GM21390 (cell line): ENCODE data around the gene S1PR4.
"Not testable (repeated sequence)": the region's sequence is repeated elsewhere in the genome, so short reads cannot be mapped to it uniquely, and the experiment has no call there.

Experiments
- ATAC-seq: cut with Tn5 transposase; IDR thresholded peaks from one replicate; pipeline ENCODE4 v1.9.1; 2021; ENCODE audit not compliant: unreplicated experiment

Gene S1PR4

DNA sequence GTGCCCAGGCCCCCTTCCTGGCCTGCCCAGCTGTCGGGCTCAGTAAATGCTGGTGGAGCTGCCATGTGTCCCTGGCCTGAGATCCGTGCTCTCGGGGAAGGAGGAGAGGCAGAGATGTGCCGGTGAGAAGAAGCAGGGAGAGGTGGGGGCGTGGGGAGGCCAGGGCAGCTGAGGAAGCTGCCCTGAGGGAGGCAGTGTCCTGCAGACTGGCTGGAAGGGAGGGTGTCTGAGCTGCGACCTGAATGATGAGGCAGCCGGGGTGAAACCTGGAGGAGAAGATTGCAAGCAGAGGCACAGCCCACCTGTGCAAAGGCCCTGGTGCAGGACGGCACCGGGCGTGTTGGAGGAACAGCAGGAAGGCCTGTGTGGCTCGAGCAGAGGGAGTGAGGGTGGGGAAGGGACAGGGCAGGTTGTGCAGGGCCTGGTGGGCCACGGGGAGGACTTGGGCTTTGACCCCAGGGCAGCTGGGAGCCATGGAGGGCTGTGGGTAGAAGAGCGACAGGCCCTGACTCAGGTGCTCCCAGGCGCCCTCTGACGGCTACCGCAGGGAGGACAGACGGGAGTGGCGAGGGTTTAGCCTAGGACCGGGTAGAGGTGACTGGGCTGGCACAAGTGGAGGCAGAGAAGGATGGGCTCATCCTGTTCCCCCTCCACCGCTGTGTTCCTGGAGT, 31.9 kb downstream of the S1PR4 start:
- ATAC-seq = no peak

DNA sequence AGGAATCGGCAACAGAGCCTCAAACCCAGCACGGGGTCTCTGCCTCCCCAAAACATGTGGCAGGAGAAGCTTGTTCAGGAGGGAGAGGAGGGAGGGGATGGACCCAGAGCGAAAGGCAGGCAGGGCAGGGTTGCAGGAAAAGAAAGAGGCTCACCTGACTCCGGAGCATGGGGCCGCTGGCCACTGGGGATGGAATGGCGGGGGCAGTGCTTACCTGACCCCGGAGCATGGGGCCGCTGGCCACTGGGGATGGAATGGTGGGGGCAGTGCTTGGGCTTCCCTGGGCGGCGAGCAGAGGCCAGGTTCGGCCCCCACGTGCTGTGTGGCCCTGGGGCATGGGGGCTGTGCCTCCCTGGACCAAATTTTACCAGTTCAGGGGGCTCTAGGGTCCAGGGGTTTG, 32.6 kb downstream of the S1PR4 start:
- ATAC-seq = no peak

DNA sequence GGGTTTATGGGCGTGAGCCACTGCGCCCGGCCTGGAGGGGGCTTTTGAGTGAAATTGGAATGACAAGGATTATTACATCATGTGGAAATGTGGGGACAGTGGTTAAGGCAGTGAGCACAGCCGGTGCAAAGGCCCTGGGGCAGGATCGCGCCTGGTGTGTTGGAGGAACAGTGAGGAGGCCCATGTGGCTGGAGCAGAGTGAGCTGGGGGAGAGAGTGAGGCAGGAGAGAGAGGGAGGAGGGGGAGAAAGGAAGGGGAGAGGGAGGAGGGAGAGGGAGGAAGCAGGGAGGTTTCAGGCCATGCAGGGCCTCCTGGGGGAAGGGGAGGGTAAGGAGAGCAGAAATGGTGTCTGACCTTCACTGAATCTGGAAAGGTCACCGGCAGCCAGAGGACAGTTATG, 34.6 kb downstream of the S1PR4 start:
- no peak for ATAC-seq

DNA sequence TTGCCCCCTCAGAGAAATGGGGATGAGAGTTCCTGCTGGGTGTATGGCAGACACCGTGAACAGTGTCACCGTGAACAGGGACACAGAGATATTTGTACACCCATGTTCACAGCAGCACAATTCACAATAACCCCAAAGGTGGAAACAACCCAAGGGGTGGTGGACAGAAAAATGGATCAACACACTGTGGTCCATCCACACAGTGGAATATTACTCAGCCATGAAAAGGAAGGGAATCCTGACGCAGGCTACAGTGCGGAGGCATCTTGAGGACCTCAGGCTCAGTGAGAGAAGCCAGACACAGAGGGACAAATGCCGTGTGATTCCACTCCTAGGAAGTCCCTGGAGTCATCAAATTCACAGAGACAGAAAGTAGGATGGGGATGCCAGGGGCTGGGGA, 38.3 kb downstream of the S1PR4 start:
- ATAC-seq = no peak

- no peak for ATAC-seq
Observed at GRCh38 chr19:3220576-3220975, 42.0 kb downstream of the S1PR4 start.

DNA sequence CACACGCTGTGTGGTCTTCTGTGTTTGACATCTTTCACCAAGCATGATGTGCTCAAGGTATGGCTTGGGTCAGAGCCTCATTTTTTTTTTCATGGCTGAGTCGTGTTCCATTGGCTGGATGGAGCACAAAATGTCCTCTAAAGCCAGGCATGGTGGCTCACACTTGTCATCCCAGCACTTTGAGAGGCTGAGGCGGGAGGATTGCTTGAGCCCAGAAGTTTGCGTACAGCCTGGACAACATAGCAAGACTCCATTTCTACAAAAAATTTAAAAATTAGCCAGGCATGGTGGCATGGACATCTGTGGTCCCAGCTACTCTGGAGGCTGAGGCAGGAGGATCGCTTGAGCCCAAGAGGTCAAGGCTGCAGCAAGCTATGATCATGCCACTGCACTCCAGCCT, 43.0 kb downstream of the S1PR4 start:
- not testable (repeated sequence) for ATAC-seq

DNA sequence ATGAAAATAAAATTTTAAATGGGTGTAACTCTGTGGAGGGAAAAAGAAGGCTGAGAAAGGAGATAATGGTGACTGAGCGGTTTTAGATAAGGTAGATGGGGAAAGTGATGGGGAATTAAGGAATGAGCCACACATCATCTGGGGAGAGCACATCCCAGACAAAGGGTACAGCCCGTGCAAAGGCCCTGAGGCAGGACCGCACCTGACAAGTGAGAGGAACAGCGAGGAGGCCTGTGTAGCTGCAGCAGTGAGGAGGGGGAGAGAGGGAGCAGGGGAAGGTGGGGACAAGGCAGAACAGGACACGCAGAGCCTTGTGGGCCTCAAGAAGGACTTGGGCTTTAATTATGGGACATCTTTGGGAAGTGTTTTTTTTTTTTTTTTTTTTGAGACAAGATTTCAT, 44.1 kb downstream of the S1PR4 start:
- no peak for ATAC-seq

DNA sequence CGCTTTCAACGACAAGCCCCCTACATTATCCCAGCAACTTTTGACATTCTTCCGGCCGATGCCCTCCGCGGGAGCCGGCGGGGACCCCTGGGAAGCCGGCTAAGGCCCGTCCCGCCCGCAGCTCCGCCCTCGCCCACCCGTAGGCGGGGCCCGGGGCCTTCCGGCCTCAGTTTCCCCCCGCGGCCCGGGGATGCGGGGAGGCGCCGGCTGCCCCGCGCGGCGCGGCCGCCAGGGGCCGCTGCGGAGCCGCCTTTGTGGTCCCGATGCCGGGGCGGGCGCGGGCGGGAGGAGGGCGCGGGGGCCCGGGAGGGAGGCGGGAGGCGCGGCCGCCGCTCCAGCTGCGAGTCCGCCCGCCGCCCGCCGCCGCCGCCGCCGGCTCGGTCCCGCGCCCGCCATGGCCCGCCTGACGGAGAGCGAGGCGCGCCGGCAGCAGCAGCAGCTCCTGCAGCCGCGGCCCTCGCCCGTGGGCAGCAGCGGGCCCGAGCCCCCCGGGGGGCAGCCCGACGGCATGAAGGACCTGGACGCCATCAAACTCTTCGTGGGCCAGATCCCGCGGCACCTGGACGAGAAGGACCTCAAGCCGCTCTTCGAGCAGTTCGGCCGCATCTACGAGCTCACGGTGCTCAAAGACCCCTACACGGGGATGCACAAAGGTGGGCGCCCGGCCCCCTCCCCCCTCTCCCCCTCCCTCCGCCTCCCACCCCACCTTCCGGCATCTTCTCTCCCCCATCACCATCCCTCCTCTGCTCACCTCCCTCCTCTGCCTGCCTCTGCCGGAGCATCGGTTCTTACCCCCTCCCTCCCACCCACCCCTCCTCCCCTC, 46.0 kb downstream of the S1PR4 start, which contains the start of gene CELF5:
Gene CELF5 (plus strand): TSS at position 316 of the 823 bp plus-strand sequence. CDS start 79 bp downstream, at position 395.
- no peak for ATAC-seq

DNA sequence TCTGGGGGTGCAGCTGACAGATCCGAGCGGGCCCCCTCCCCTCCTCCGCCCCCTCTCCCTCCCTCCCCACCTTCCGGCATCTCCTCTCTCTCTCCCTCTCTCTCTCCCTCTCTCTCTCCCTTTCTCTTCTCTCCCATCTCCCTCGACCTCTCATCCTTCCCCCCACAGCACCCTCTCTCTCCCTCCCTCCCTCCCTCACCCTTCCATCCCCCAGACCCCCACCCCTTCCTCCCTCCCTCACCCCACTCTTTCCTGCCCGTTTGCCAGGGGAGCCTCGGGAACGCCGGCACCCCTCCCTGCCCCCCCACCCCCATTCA, 46.6 kb downstream of the S1PR4 start:
- no peak for ATAC-seq

GRCh38 chr19:3225677-3226093, 47.1 kb downstream of the S1PR4 start:
- no peak for ATAC-seq

- ATAC-seq = no peak
Observed at GRCh38 chr19:3227054-3227626, 48.6 kb downstream of the S1PR4 start.

DNA sequence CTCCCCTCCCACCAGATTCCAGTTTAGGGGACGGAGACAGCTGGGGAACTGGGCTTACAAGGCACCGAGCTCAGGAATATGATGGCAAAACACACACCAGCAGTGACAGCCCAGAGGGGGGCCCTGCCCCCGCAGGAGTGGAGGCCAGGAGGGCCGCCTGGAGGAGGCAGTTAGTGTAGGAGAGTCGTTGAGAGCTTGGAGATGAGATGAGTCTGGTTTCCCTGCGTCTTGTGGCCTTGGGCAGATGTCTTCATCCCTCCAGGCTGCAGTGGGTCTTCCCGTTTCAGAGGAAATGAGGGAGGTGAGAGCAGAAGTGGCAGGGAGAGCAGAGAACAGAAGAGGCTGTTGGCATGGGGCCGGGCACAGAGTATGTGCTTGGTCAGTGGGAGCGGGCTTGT, 50.8 kb downstream of the S1PR4 start:
- no peak for ATAC-seq
